Mammary epithelial cell (primary cell): ENCODE measurements around the gene MAPRE2.

Source experiments
- CTCF ChIP-seq, 2 donors: IDR thresholded peaks in 1 of 2; conservative IDR thresholded peaks in 1 of 2; 2 replicates each; pipeline ENCODE4 v1.5.1; 2011 to 2012; ENCODE audit warnings: inconsistent platforms in 2 of 2, low read length in 2 of 2, mild to moderate bottlenecking in 2 of 2, control low read depth in 1 of 2, low read depth in 1 of 2; ENCODE audit not compliant: insufficient read depth in 1 of 2; ENCODE audit errors: extremely low read depth in 1 of 2
- EZH2 ChIP-seq: IDR thresholded peaks from 2 replicates; pipeline ENCODE4 v1.6.1; 2012; ENCODE audit warnings: low read length, inconsistent platforms, borderline replicate concordance

GRCh38 chr18:35095983-35096676 is 54.9 kb downstream of the MAPRE2 start:
- TF ChIP-seq CTCF (conservative IDR thresholded peaks at IDR 0.05 in 1 of 2, IDR thresholded peaks at IDR 0.05 in 1 of 2; ENCODE audit: extremely low read depth in 1 of 2, insufficient read depth in 1 of 2, low read depth in 1 of 2, low read length in 2 of 2): no peak
- TF ChIP-seq EZH2: no peak
